Nephron (organoid): Measurements from ENCODE around the gene SLC49A3.

Experiments used
- H3K27ac Mint-ChIP-seq, 3 experiments: 2 replicates each; pipeline ENCODE4 v1.8.0; 2020; ENCODE audit warnings: mixed read lengths in 3 of 3, mild to moderate bottlenecking in 2 of 3, moderate library complexity in 1 of 3
- H3K27me3 Mint-ChIP-seq: 2 replicates; pipeline ENCODE4 v1.8.0; 2021; ENCODE audit warnings: low read depth, mild to moderate bottlenecking, moderate library complexity, mixed read lengths
- H3K36me3 Mint-ChIP-seq: 2 replicates; pipeline ENCODE4 v1.8.0; 2020; ENCODE audit warnings: low read depth, mixed read lengths
- H3K4me1 Mint-ChIP-seq: 2 replicates; pipeline ENCODE4 v1.8.0; 2020; ENCODE audit warnings: mixed read lengths
- H3K4me3 Mint-ChIP-seq, 3 experiments: 2 replicates each; pipeline ENCODE4 v1.8.0; 2020; ENCODE audit warnings: mild to moderate bottlenecking in 3 of 3, mixed read lengths in 3 of 3, moderate library complexity in 2 of 3
- H3K9me3 Mint-ChIP-seq: 2 replicates; pipeline ENCODE4 v1.8.0; 2020; ENCODE audit warnings: mixed read lengths
- CTCF ChIP-seq, 3 experiments: fragments of 200-600 bp; sonication (generic); IDR thresholded peaks; one replicate each; pipeline ENCODE4 v1.5.0; 2021; ENCODE audit warnings: antibody characterized with exemption in 3 of 3; ENCODE audit not compliant: unreplicated experiment in 3 of 3

Gene SLC49A3

DNA sequence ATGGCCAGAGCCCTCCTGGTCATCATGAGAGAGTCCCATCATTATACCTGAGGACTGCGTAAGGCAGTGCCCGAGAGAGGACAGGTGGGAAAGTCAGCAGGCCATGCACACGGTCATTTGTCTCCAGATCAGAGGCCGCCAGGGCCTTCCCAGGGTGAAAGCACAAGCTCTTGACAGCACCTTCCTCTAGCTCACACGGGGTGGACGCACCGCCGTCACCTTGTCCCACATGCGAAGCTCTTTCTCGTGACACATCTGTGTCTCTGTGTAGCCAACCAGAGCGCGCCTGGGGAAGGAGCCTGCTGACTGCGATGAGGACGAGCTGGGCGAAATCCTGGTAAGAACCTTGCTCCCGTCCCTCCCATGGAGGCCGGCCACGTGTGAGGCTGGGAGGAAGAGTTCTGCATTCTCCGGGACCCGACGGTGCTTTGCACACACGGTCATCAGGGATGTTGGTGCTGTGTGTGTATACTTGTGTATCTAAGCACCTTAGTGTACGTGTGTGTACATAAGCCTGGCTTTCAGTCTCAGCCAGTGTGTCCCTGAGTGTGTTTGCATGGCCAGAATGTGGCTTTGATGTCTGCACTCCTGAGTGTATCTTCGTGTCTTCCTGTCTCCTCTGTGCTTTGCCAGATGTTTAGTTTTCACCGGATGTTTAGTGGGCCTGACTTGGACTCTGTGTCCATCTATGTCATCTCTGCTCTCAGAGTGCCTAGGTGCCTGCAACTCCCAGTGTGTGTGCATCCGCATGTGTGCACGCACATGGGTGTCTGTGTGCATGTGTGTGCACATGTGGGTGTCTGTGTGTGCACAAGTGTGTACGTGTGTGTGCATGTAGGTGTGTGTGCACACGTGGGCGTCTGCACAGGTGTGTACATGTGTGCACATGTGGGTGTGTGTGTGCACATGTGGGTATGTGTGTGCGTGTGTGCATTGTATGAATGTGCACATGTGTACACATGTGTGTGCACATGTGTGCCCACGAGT is 30.0 kb downstream of the SLC49A3 start:
- H3K4me1 Mint-ChIP-seq = no peaks in the 10 kb centered on the region
- H3K36me3 Mint-ChIP-seq = peaks cover 12% of the 10 kb centered on the region
- no peaks in the 10 kb centered on the region for H3K9me3 Mint-ChIP-seq
- H3K4me3 Mint-ChIP-seq = no peak overlapping the region
- no peak overlapping the region for H3K27ac Mint-ChIP-seq
- H3K27me3 Mint-ChIP-seq = peaks cover 3% of the 10 kb centered on the region
- no peak for TF ChIP-seq CTCF (IDR thresholded peaks at IDR 0.05; ENCODE audit: unreplicated experiment in 3 of 3)

DNA sequence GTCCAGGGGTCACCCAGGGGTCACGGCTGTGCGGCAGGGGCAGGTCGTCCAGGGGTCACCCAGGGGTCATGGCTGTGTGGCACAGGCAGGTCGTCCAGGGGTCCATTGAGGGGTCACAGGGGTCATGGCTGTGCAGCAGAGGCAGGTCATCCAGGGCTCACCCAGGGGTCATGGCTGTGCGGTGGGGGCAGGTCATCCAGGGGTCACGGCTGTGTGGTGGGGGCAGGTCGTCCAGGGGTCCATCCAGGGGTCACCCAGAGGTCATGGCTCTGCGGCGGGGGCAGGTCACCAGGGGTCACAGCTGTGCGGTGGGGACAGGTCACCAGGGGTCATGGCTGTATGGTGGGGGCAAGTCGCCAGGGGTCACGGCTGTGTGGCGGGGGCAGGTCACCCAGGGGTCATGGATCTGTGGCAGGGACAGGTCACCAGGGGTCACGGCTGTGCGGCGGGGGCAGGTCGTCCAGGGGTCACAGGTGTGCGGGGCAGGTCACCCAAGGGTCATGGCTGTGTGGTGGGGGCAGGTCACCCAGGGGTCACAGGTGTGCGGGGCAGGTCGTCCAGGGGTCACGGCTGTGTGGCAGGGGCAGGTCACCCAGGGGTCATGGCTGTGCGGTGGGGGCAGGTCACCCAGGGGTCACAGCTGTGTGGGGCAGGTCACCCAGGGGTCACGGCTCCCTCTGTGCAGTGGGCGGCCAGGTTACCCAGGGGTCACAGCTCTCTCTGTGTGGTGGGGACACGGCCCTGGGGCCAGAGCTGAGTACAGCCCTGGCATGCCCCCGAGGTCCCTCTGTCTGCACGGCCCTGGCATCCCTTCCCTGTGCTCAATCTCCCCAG is 30.9 kb downstream of the SLC49A3 start:
- Mint-ChIP-seq H3K36me3 (peaks cover 12% of the 10 kb centered on the region), H3K4me3 (no peak overlapping the region), H3K9me3 (no peaks in the 10 kb centered on the region), H3K27ac (no peak overlapping the region), H3K4me1 (no peaks in the 10 kb centered on the region), H3K27me3 (peaks cover 3% of the 10 kb centered on the region)
- TF ChIP-seq CTCF (IDR thresholded peaks at IDR 0.05; ENCODE audit: unreplicated experiment in 3 of 3) = no peak

- no peak overlapping the region for H3K27ac Mint-ChIP-seq
- TF ChIP-seq CTCF (IDR thresholded peaks at IDR 0.05; ENCODE audit: unreplicated experiment in 3 of 3) = no peak
- no peaks in the 10 kb centered on the region for H3K9me3 Mint-ChIP-seq
- H3K4me1 Mint-ChIP-seq = no peaks in the 10 kb centered on the region
- H3K4me3 Mint-ChIP-seq = no peak overlapping the region
- H3K27me3 Mint-ChIP-seq = peaks cover under 1% of the 10 kb centered on the region
- H3K36me3 Mint-ChIP-seq = peaks cover 12% of the 10 kb centered on the region
Measured at GRCh38 chr4:657338-657833, 31.6 kb downstream of the SLC49A3 start.

DNA sequence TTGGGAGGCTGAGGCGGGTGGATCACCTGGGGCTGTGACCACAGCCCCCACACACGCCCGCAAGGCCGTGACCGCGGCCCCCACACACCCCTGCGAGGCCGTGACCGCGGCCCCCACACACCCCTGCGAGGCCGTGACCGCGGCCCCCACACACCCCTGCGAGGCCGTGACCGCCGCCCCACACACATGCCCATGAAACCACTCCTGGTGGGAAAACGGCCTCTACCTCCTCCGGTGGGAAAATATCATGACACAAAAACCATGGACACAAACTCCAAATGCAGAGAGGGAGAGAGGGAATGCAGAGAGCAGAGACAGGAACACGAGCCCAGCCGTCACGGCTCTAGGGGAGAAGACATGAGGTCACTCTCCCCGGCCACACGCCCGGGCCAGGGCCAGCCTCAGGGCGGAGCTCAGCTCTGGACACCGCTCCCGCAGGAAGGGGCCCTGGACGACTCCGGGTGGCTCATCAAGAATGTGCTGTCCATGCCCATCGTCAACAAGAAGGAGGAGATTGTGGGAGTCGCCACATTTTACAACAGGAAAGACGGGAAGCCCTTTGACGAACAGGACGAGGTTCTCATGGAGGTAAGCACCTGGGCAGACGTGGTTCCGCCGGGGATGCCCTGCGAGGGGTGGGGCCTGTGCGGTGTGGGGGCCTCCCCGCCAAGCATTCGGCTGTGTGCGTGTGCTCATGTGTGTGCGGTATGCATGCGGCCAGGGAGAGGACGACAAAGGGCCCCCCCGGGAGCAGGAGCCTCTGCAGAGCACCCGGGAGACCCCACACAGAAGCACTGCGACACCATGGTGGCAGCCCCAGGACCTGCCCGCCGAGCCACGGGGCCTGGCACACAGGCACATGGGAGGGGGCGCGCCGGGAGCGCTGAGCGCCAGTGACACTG is 32.3 kb downstream of the SLC49A3 start:
- Mint-ChIP-seq H3K4me1 (peaks cover 5% of the 10 kb centered on the region), H3K27ac (peak overlapping the region in 1 of 3 experiments; percentile 76), H3K9me3 (no peaks in the 10 kb centered on the region), H3K36me3 (peaks cover 12% of the 10 kb centered on the region), H3K4me3 (peak overlapping the region; percentile 15 to 41 (median 38)), H3K27me3 (peaks cover 6% of the 10 kb centered on the region)
- TF ChIP-seq CTCF (IDR thresholded peaks at IDR 0.05; ENCODE audit: unreplicated experiment in 3 of 3) = no peak

GRCh38 chr4:655464-656151 is 33.3 kb downstream of the SLC49A3 start:
- no peak for TF ChIP-seq CTCF (IDR thresholded peaks at IDR 0.05; ENCODE audit: unreplicated experiment in 3 of 3)
- peaks cover 8% of the 10 kb centered on the region for H3K36me3 Mint-ChIP-seq
- H3K4me1 Mint-ChIP-seq = peaks cover 5% of the 10 kb centered on the region
- H3K9me3 Mint-ChIP-seq = no peaks in the 10 kb centered on the region
- H3K27me3 Mint-ChIP-seq = peaks cover 7% of the 10 kb centered on the region
- H3K4me3 Mint-ChIP-seq = no peak overlapping the region
- H3K27ac Mint-ChIP-seq = no peak overlapping the region
